HG02852 (cell line): ENCODE data around the gene UGT2B7.
A peak's percentile ranks its signal among the peaks of the same experiment; 100 is the strongest.
"Not testable (repeated sequence)": the region's sequence is repeated elsewhere in the genome, so short reads cannot be mapped to it uniquely, and the experiment has no call there.

Experiments
- ATAC-seq: cut with Tn5 transposase; IDR thresholded peaks from one replicate; pipeline ENCODE4 v1.9.1; 2021; ENCODE audit warnings: mild to moderate bottlenecking, moderate library complexity; ENCODE audit not compliant: unreplicated experiment

Gene UGT2B7

GRCh38 chr4:69096111-69096656 is at the start of gene UGT2B7:
Gene UGT2B7, plus strand, starts transcription at chr4:69096474. Its CDS starts 47 bp downstream, at chr4:69096521.
- no peak for ATAC-seq

GRCh38 chr4:69049860-69050259 is 46.4 kb upstream of the UGT2B7 start:
- ATAC-seq = no peak

GRCh38 chr4:69050853-69051575 is 45.3 kb upstream of the UGT2B7 start:
- not testable (repeated sequence) for ATAC-seq

GRCh38 chr4:69051576-69051943 is 44.7 kb upstream of the UGT2B7 start:
- ATAC-seq = no peak

- not testable (repeated sequence) for ATAC-seq
Measured at GRCh38 chr4:69053309-69053885, 42.9 kb upstream of the UGT2B7 start.

GRCh38 chr4:69054033-69054432 is 42.2 kb upstream of the UGT2B7 start:
- ATAC-seq = not testable (repeated sequence)

GRCh38 chr4:69054578-69055200 is 41.6 kb upstream of the UGT2B7 start:
- no peak for ATAC-seq

GRCh38 chr4:69056150-69056549 is 40.1 kb upstream of the UGT2B7 start:
- ATAC-seq = no peak

GRCh38 chr4:69056921-69057550 is 39.2 kb upstream of the UGT2B7 start:
- ATAC-seq = no peak

- ATAC-seq = peak; percentile 86
Measured at GRCh38 chr4:69057620-69058409, 38.5 kb upstream of the UGT2B7 start.

- ATAC-seq = no peak
Measured at GRCh38 chr4:69058410-69059059, 37.7 kb upstream of the UGT2B7 start.

- ATAC-seq = no peak
Measured at GRCh38 chr4:69060651-69061308, 35.5 kb upstream of the UGT2B7 start.

GRCh38 chr4:69064391-69064790 is 31.9 kb upstream of the UGT2B7 start:
- ATAC-seq = no peak

GRCh38 chr4:69066945-69067344 is 29.3 kb upstream of the UGT2B7 start:
- no peak for ATAC-seq

- no peak for ATAC-seq
Measured at GRCh38 chr4:69069085-69069484, 27.2 kb upstream of the UGT2B7 start.

- ATAC-seq = no peak
Measured at GRCh38 chr4:69070590-69070989, 25.7 kb upstream of the UGT2B7 start.

GRCh38 chr4:69071286-69071685 is 25.0 kb upstream of the UGT2B7 start:
- ATAC-seq = no peak

- no peak for ATAC-seq
Measured at GRCh38 chr4:69073375-69073774, 22.9 kb upstream of the UGT2B7 start.

- ATAC-seq = no peak
Measured at GRCh38 chr4:69075061-69075792, 21.0 kb upstream of the UGT2B7 start.
